ENCODE results near the gene TRIM24. TPM values are rescaled to one million over a fixed set of nuclear protein-coding genes. Genes with fewer than 3 reads are reported as not detected.

Gene TRIM24
- total and polyA plus RNA-seq, 2 experiments from 2014 or later, result 47.8 to 63.1 TPM

DNA sequence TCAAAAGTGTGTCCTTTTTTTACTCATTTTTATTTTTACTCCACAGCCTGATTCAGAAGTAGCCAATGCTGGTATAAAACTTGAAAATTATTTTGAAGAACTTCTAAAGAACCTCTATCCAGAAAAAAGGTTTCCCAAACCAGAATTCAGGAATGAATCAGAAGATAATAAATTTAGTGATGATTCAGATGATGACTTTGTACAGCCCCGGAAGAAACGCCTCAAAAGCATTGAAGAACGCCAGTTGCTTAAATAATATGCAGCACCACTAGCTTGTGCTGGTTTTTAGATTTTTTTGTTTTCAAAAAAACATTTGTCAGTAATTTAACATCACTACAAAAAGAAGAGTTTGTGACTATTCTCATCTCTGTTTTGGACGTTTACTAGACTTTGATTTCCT is 124.6 kb downstream of the TRIM24 start:
- no peaks in the 10 kb centered on the region for H3K36me3 ChIP-seq (replicated peaks; ENCODE audit: insufficient read depth, low read depth)
- TF ChIP-seq EZH2 (IDR thresholded peaks at IDR 0.05; ENCODE audit: borderline replicate concordance), result no peak
- no peak for TF ChIP-seq EZH2phosphoT487 (IDR thresholded peaks at IDR 0.05; ENCODE audit: low read depth, severe bottlenecking, unreplicated experiment)
- no peak for TF ChIP-seq CTCF (IDR thresholded peaks at IDR 0.05; ENCODE audit: poor library complexity)
- 87% methylated on average over 4 of the region's 4 CpGs for WGBS (ENCODE audit: low lambda C conversion rate, missing lambda C conversion rate)

GRCh38 chr7:138585283-138585993 is 125.4 kb downstream of the TRIM24 start:
- Histone ChIP-seq H3K27ac (no peak overlapping the region), H3K9me2 (replicated peaks; ENCODE audit: insufficient read depth) (no peaks in the 10 kb centered on the region), H2AFZ (no peak overlapping the region), H3K79me2 (no peaks in the 10 kb centered on the region), H4K20me1 (ENCODE audit: insufficient read depth, poor library complexity, severe bottlenecking) (no peaks in the 10 kb centered on the region), H3K36me3 (replicated peaks; ENCODE audit: insufficient read depth, low read depth) (no peaks in the 10 kb centered on the region), H3K4me3 (no peak overlapping the region), H3K9me3 (ENCODE audit: low read depth) (no peaks in the 10 kb centered on the region), H3K4me1 (ENCODE audit: insufficient read depth) (no peaks in the 10 kb centered on the region), H3K4me2 (no peak overlapping the region), H3K27me3 (no peaks in the 10 kb centered on the region)
- no peak for DNase-seq (ENCODE audit: low spot score)
- TF ChIP-seq EZH2phosphoT487 (IDR thresholded peaks at IDR 0.05; ENCODE audit: low read depth, severe bottlenecking, unreplicated experiment) (no peak), CTCF (IDR thresholded peaks at IDR 0.05; ENCODE audit: poor library complexity) (no peak), EZH2 (IDR thresholded peaks at IDR 0.05; ENCODE audit: borderline replicate concordance) (no peak)
- 90% methylated on average over 5 of the region's 5 CpGs for WGBS (ENCODE audit: low lambda C conversion rate, missing lambda C conversion rate)

More for the DNA sequence above, 124.6 kb downstream of the TRIM24 start:
- Histone ChIP-seq H3K4me2 (no peak overlapping the region), H3K9me2 (replicated peaks; ENCODE audit: insufficient read depth) (no peaks in the 10 kb centered on the region), H4K20me1 (ENCODE audit: insufficient read depth, poor library complexity, severe bottlenecking) (no peaks in the 10 kb centered on the region), H3K27me3 (no peaks in the 10 kb centered on the region), H3K27ac (no peak overlapping the region), H3K4me1 (ENCODE audit: insufficient read depth) (no peaks in the 10 kb centered on the region), H2AFZ (no peak overlapping the region), H3K4me3 (no peak overlapping the region), H3K9me3 (ENCODE audit: low read depth) (no peaks in the 10 kb centered on the region), H3K79me2 (no peaks in the 10 kb centered on the region)
- no peak for DNase-seq (ENCODE audit: low spot score)

DNA sequence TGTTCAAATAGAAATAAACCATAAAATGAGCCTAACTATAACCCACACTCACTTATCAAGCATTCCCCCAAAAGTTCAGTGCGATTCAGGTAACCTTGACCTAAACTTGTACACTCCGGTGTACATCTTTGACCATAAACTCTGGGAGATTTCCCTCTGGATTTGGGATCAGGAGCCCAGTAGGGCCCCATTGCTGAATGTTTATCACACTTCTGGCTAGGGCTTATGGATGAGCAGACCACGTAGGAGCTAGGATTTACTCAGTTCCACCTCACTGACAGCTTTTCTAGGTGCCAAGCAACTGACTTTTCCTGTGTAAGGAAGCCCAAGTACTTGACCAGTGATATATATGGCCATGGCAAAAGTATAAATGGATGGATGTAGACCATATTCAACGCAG is 127.4 kb downstream of the TRIM24 start:
- Histone ChIP-seq H3K27ac (no peak overlapping the region), H3K9me3 (ENCODE audit: low read depth) (no peaks in the 10 kb centered on the region), H3K4me3 (no peak overlapping the region), H3K27me3 (no peaks in the 10 kb centered on the region), H3K9me2 (replicated peaks; ENCODE audit: insufficient read depth) (no peaks in the 10 kb centered on the region), H3K4me1 (ENCODE audit: insufficient read depth) (no peaks in the 10 kb centered on the region), H3K4me2 (no peak overlapping the region), H3K79me2 (no peaks in the 10 kb centered on the region), H4K20me1 (ENCODE audit: insufficient read depth, poor library complexity, severe bottlenecking) (no peaks in the 10 kb centered on the region), H2AFZ (no peak overlapping the region), H3K36me3 (replicated peaks; ENCODE audit: insufficient read depth, low read depth) (no peaks in the 10 kb centered on the region)
- 90% methylated on average over 4 of the region's 4 CpGs for WGBS (ENCODE audit: low lambda C conversion rate, missing lambda C conversion rate)
- TF ChIP-seq EZH2 (IDR thresholded peaks at IDR 0.05; ENCODE audit: borderline replicate concordance) (no peak), CTCF (IDR thresholded peaks at IDR 0.05; ENCODE audit: poor library complexity) (no peak), EZH2phosphoT487 (IDR thresholded peaks at IDR 0.05; ENCODE audit: low read depth, severe bottlenecking, unreplicated experiment) (no peak)
- no peak for DNase-seq (ENCODE audit: low spot score)

Data from hepatocyte (in vitro differentiated cells).